Fibroblast of skin of back (primary cell): ENCODE measurements around the gene LY6G6D.

Experiments used
- DNase-seq: peaks from one replicate; pipeline ENCODE4 v3.0.0-alpha.2; 2013

LY6G6D gene

DNA sequence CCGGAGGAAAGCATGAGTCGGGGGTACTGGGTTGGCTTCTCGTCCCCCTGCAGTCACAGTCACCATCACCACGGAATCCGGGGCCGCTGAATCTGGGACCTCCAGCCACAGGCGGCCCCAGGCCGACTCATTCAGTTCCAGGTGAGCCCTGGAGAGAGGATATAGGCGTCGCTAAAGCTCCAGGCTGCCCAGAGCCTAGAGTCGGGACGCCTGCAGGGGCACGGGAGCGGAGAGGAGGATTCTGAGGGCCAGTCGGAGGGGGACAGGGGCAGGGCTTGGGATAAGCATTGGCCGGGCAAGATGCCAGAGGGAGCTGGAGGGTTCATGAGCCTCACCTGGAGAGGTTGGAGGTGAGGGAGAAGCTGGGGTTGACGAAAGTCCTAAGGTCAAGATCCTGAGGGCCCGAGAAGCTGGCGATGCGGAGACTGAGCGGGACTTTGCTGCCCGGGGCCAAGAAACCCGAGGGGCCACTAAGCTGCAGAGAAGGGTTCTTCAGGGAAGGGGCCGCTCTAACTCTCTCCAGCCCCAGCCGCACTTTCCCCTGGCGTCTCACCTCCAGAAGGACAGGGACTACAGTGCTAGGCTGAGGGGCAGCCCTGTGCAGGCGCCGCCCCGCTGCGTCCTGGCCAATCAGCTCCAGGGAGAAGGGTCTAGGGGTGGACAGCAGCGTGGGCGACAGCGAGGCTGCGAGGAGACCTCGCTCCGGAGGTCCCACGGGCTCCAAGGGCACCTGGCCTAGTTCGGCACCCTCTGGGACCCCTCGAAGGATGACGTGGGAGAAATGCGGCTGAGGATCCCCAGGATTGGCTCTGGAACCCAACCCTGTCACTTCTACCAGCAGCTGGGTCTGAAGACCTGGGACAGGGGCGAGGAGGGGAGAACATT, 51.0 kb downstream of the LY6G6D start:
- peak; percentile 18 for DNase-seq

- no peak for DNase-seq
Observed at GRCh38 chr6:31767096-31767645, 52.0 kb downstream of the LY6G6D start.
